SH-SY5Y (cell line): ENCODE measurements around the gene TPM1.

ENCODE experiments used
- GATA2 ChIP-seq: IDR thresholded peaks from 2 replicates; pipeline ENCODE4 v1.6.1; 2011; ENCODE audit warnings: mild to moderate bottlenecking, low read depth, low read length
- GATA3 ChIP-seq: IDR thresholded peaks from 2 replicates; pipeline ENCODE4 v1.6.1; 2011; ENCODE audit warnings: low read depth, mild to moderate bottlenecking, low read length, moderate library complexity

DNA sequence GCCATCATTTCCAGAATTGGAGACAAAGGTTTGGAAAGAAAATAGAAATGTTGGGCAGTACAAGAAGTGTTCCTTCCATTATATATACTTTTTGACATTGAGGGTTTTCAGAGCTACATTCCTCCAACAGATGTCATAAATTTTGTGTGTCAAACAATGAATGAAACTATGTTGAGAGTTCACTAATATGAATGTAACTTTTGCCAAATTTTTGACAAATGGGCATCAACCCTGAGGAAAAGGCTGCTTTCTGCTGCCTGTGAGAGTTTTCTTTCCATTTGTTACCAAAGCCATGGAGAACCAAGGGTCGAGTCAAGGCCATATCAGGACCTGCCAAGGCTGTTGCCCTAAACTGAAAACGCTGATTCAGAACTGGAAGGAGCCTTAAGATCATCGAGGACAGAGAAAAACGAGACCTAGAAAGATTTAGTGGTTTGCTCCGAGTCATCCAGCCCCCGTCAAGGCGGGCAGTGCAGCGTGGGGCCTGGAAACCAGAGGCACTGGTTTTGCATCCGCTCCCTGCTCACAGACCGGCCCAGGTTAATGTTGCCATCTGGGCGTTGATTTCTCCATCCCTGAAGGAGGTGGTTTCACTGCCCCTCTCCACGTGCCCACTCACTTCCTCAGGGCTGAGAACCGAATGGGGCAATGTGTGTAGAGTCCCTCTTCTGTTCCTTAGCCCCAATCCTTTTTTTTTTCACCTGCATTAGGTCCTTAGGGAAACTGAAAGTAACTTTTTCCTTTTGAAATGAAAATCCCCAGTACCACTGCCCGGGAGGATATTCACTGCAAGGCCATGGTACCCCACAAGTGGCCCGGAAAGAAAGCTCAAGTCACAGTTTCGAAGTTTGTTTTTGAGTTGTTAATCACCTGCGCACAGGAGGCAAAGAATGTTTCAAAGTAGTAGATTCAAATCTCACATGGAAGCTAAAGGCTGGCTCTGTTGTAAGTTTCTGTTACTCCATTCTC lies 32.8 kb downstream of the TPM1 start:
- TF ChIP-seq GATA2 = no peak
- no peak for TF ChIP-seq GATA3
